ENCODE measurements around the gene CACNG7. TPM values are rescaled to one million over a fixed set of nuclear protein-coding genes. Genes with fewer than 3 reads are reported as not detected.

Gene CACNG7
- total RNA-seq, 1 experiment from 2014 or later = not detected

DNA sequence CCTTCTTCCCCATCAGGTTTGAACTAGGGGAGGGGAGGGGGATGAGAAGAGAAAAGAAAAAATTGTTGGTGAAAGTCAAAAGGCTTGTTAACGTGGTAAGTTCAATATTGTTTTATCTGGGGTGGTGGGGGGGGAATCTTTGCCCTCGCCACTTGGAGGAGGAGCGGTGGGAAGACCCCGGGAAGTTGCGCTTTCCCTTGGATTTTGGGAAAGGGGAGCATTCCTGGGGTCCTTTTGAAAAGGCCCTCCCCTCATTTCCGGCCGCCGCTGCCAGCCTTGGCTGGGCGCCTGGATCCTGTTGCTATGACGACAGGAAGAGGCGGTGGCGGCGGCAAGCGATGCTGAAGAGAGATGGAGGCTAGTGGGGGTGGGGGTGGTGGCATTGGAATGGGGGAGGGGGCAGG, 49.1 kb downstream of the CACNG7 start:
- no peak overlapping the region for H3K27ac ChIP-seq (ENCODE audit: low read length)
- H3K9me3 ChIP-seq (ENCODE audit: low read length) = no peaks in the 10 kb centered on the region
- no peak overlapping the region for H3K4me3 ChIP-seq (ENCODE audit: low read length)
- no peak overlapping the region for H2AFZ ChIP-seq (ENCODE audit: low read length)
- H3K9ac ChIP-seq (ENCODE audit: low read length) = no peak overlapping the region
- no peaks in the 10 kb centered on the region for H3K79me2 ChIP-seq (ENCODE audit: low read length)
- H3K9me2 ChIP-seq (replicated peaks; ENCODE audit: insufficient read depth, low read length) = no peaks in the 10 kb centered on the region
- no peaks in the 10 kb centered on the region for H3K27me3 ChIP-seq (ENCODE audit: low read length)
- no peak overlapping the region for H3K4me2 ChIP-seq (ENCODE audit: low read depth, low read length, poor library complexity, severe bottlenecking)
- H3K4me1 ChIP-seq (ENCODE audit: low read length) = no peaks in the 10 kb centered on the region
- no peak for DNase-seq
- no peaks in the 10 kb centered on the region for H3K36me3 ChIP-seq (ENCODE audit: insufficient read depth, low read length)
- H4K20me1 ChIP-seq (ENCODE audit: insufficient read depth, low read depth, low read length) = no peaks in the 10 kb centered on the region

DNA sequence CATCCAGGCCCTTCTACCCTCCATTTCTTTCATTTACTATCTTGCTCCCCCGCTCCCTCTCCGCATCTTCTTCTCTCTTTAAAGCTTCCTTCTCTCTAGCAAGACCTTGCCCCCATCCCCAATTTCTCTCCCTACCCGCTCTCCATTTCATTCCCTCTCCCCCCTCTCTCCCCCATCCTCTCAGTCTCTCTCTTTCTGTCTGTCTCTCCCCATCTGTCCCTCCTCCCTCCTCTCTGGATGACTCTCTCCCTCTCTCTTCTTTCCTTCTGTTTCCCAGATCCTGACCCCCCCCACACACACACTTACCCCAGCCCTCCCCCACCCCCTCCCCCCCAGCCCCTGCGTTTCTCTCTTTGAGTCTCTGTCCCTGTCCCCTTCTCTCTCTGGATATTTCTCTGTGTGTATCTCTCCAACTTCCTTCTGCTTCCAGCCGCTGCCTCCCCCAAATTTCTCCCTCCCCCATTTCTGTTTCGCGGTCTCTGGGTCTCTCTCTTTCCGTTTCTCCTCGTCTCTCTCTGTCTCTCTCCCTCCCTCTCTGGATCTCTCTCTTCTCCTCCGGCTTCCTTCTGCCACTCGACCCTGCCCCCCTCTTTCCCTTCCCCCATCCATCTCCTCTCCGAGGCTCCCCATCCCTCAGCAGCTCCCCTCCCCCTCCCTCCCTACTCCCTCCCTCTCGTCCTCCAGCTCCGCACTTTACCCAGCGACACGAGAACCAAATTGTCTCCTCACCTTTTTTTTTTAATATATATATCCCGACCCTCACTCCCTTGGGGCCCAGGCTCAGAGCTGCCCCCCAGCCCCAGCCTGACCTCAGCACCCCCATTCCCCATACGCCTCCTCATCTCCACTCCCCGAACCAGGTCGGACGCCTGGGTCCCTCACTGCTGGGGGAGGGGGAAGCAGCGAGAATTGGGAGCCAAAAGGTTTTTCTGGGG, 50.0 kb downstream of the CACNG7 start:
- Histone ChIP-seq H3K9ac (ENCODE audit: low read length) (no peak overlapping the region), H3K36me3 (ENCODE audit: insufficient read depth, low read length) (no peaks in the 10 kb centered on the region), H3K27me3 (ENCODE audit: low read length) (no peaks in the 10 kb centered on the region), H4K20me1 (ENCODE audit: insufficient read depth, low read depth, low read length) (no peaks in the 10 kb centered on the region), H3K4me1 (ENCODE audit: low read length) (no peaks in the 10 kb centered on the region), H3K9me2 (replicated peaks; ENCODE audit: insufficient read depth, low read length) (no peaks in the 10 kb centered on the region), H3K27ac (ENCODE audit: low read length) (no peak overlapping the region), H3K79me2 (ENCODE audit: low read length) (no peaks in the 10 kb centered on the region), H3K4me2 (ENCODE audit: low read depth, low read length, poor library complexity, severe bottlenecking) (no peak overlapping the region), H3K9me3 (ENCODE audit: low read length) (no peaks in the 10 kb centered on the region), H3K4me3 (ENCODE audit: low read length) (no peak overlapping the region), H2AFZ (ENCODE audit: low read length) (no peak overlapping the region)
- DNase-seq = no peak

DNA sequence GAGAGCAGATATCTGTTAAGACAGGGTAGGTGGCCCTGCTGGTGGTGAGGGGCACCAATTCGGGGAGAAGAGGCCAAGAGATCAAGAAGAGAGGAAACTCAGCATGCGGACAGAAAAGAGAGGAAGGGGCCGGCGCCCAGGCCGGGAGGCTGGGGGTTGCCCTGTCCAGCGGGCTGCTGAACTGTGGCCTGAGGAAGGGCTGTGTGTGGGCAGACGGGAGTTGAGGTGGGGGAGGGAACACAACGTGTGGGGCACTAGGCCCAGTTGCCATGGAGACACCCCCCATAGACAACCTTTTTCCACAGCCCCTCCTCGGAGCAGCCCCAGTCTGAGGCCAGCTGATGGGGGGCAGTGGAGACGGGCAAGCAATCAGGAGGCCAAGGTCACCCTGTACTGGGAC, 51.1 kb downstream of the CACNG7 start:
- Histone ChIP-seq H3K9ac (ENCODE audit: low read length) (no peak overlapping the region), H4K20me1 (ENCODE audit: insufficient read depth, low read depth, low read length) (no peaks in the 10 kb centered on the region), H3K4me2 (ENCODE audit: low read depth, low read length, poor library complexity, severe bottlenecking) (no peak overlapping the region), H3K9me3 (ENCODE audit: low read length) (no peaks in the 10 kb centered on the region), H3K4me1 (ENCODE audit: low read length) (no peaks in the 10 kb centered on the region), H3K27me3 (ENCODE audit: low read length) (no peaks in the 10 kb centered on the region), H3K27ac (ENCODE audit: low read length) (no peak overlapping the region), H3K79me2 (ENCODE audit: low read length) (no peaks in the 10 kb centered on the region), H3K4me3 (ENCODE audit: low read length) (no peak overlapping the region), H3K9me2 (replicated peaks; ENCODE audit: insufficient read depth, low read length) (no peaks in the 10 kb centered on the region), H2AFZ (ENCODE audit: low read length) (no peak overlapping the region), H3K36me3 (ENCODE audit: insufficient read depth, low read length) (no peaks in the 10 kb centered on the region)
- DNase-seq = no peak

DNA sequence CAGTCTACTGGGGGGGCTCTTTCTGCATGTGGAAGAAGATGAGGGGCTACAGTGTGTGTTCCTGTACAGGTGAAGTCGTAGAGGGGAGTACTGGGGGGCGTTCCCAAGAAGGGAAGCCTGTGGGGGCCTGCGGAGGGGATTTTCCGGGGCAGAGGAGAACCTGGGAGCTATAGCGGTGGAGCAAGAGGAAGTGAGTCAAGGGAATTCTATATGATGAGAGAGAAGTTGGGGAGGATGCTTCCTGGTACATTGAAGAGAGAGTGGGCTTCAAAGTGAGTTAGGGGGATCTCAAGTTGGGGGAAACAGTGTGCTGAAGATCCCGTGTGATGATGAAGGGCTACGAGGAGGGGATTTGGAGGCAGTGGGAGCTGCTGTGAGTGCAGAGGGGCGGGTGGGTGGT, 51.8 kb downstream of the CACNG7 start:
- Histone ChIP-seq H2AFZ (ENCODE audit: low read length) (no peak overlapping the region), H3K27me3 (ENCODE audit: low read length) (no peaks in the 10 kb centered on the region), H3K4me3 (ENCODE audit: low read length) (no peak overlapping the region), H3K9me3 (ENCODE audit: low read length) (no peaks in the 10 kb centered on the region), H4K20me1 (ENCODE audit: insufficient read depth, low read depth, low read length) (no peaks in the 10 kb centered on the region), H3K4me1 (ENCODE audit: low read length) (no peaks in the 10 kb centered on the region), H3K9me2 (replicated peaks; ENCODE audit: insufficient read depth, low read length) (no peaks in the 10 kb centered on the region), H3K27ac (ENCODE audit: low read length) (no peak overlapping the region), H3K79me2 (ENCODE audit: low read length) (no peaks in the 10 kb centered on the region), H3K4me2 (ENCODE audit: low read depth, low read length, poor library complexity, severe bottlenecking) (no peak overlapping the region), H3K36me3 (ENCODE audit: insufficient read depth, low read length) (no peaks in the 10 kb centered on the region), H3K9ac (ENCODE audit: low read length) (no peak overlapping the region)
- no peak for DNase-seq

DNA sequence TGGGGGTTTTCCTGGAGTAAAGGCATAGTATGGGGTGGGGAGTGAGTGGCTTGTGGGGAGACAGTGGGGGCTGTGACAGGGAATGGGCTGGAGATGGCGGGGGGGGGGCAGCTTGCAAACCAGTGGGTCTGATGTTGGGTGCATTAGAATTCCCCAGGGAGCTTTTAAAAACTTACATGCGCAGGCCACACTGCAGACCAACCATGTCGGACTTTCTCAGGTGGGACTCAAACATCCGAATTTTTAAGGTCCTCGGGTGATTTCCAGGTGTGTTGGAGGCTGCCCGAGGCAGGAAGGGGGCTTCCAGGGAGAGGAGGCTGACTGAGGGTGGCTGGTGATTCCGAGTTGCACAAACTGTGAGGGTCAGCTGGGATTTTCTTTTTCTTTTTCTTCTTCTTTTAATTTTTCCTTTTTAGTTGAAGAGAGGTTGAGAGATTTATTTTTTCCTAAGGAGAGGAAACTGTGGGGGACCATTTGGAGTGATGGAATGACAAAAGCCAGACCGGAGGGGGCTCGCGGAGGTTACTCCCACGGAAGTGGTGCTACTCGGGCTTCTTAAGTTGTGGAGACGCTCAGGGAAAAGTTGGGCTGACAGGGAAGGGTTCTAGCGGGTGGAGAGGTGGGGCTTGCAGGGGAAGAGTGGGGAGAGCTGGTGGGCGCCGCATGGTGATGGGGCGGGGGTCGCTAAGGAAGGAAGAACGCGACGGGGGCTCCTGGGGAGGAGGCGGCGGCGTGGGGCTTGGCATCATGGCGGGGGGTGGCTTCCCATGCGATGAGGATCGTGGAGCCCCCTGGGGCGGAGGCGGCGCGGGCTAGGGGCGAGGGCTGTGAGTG, 52.7 kb downstream of the CACNG7 start:
- Histone ChIP-seq H3K27me3 (ENCODE audit: low read length) (no peaks in the 10 kb centered on the region), H2AFZ (ENCODE audit: low read length) (no peak overlapping the region), H3K9me3 (ENCODE audit: low read length) (no peaks in the 10 kb centered on the region), H3K4me3 (ENCODE audit: low read length) (no peak overlapping the region), H3K4me2 (ENCODE audit: low read depth, low read length, poor library complexity, severe bottlenecking) (no peak overlapping the region), H3K27ac (ENCODE audit: low read length) (no peak overlapping the region), H3K4me1 (ENCODE audit: low read length) (no peaks in the 10 kb centered on the region), H3K79me2 (ENCODE audit: low read length) (no peaks in the 10 kb centered on the region), H3K9me2 (replicated peaks; ENCODE audit: insufficient read depth, low read length) (no peaks in the 10 kb centered on the region), H3K36me3 (ENCODE audit: insufficient read depth, low read length) (no peaks in the 10 kb centered on the region), H3K9ac (ENCODE audit: low read length) (no peak overlapping the region), H4K20me1 (ENCODE audit: insufficient read depth, low read depth, low read length) (no peaks in the 10 kb centered on the region)
- no peak for DNase-seq

DNA sequence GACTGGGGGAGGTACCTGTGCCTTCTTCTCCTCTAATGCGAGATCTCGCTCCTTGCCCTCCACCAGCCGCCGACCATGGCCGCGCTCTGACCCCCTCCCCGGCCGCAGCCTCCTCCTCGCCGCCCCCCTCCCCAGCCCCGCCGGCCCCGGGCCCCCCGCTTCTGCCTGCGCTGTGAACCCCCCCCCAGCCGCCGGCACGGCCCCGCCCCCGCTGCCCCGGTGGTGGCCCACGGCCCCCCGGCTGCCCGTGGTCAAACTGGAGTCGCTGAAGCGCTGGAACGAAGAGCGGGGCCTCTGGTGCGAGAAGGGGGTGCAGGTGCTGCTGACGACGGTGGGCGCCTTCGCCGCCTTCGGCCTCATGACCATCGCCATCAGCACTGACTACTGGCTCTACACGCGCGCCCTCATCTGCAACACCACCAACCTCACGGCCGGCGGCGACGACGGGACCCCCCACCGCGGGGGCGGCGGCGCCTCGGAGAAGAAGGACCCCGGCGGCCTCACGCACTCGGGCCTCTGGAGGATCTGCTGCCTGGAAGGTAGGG, 53.9 kb downstream of the CACNG7 start, which contains the start of gene CACNG8:
Gene CACNG8 (plus strand): TSS at position 51 of the 545 bp plus-strand sequence.
- Histone ChIP-seq H2AFZ (ENCODE audit: low read length) (no peak within 1 kb of the TSS), H3K27me3 (ENCODE audit: low read length) (no peaks in the 10 kb centered on the region), H3K4me1 (ENCODE audit: low read length) (no peaks in the 10 kb centered on the region), H4K20me1 (ENCODE audit: insufficient read depth, low read depth, low read length) (no peaks in the 10 kb centered on the region), H3K9ac (ENCODE audit: low read length) (no peak within 1 kb of the TSS), H3K4me2 (ENCODE audit: low read depth, low read length, poor library complexity, severe bottlenecking) (no peak within 1 kb of the TSS), H3K79me2 (ENCODE audit: low read length) (no peaks in the 10 kb centered on the region), H3K9me3 (ENCODE audit: low read length) (no peaks in the 10 kb centered on the region), H3K9me2 (replicated peaks; ENCODE audit: insufficient read depth, low read length) (no peaks in the 10 kb centered on the region), H3K36me3 (ENCODE audit: insufficient read depth, low read length) (no peaks in the 10 kb centered on the region), H3K27ac (ENCODE audit: low read length) (no peak within 1 kb of the TSS), H3K4me3 (ENCODE audit: low read length) (no peak within 1 kb of the TSS)
- DNase-seq = no peak

DNA sequence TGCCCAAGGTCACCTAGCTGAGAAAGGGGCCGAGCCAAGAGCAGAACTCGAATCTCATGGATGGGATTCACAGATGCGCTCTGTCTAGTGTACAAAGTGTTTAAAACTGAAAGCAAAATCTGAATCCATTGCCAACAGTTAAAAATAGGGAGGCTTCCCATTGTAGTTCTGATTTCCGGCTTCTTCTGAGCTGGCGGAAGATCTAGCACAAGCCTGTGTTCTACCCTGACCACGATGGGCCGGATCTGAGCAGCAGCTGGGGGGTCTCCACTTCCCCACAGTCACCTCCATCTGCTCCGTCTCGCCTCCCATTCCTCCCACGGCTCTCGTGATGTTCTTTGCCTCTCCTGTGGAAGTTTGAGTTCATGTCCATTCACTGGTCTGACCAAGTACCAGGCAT, 56.0 kb downstream of the CACNG7 start:
- Histone ChIP-seq H3K9ac (ENCODE audit: low read length) (no peak overlapping the region), H3K9me2 (replicated peaks; ENCODE audit: insufficient read depth, low read length) (no peaks in the 10 kb centered on the region), H3K4me3 (ENCODE audit: low read length) (no peak overlapping the region), H3K27me3 (ENCODE audit: low read length) (no peaks in the 10 kb centered on the region), H3K4me2 (ENCODE audit: low read depth, low read length, poor library complexity, severe bottlenecking) (no peak overlapping the region), H4K20me1 (ENCODE audit: insufficient read depth, low read depth, low read length) (no peaks in the 10 kb centered on the region), H3K9me3 (ENCODE audit: low read length) (no peaks in the 10 kb centered on the region), H3K36me3 (ENCODE audit: insufficient read depth, low read length) (no peaks in the 10 kb centered on the region), H3K27ac (ENCODE audit: low read length) (no peak overlapping the region), H3K4me1 (ENCODE audit: low read length) (no peaks in the 10 kb centered on the region), H2AFZ (ENCODE audit: low read length) (no peak overlapping the region), H3K79me2 (ENCODE audit: low read length) (no peaks in the 10 kb centered on the region)
- no peak for DNase-seq

DNA sequence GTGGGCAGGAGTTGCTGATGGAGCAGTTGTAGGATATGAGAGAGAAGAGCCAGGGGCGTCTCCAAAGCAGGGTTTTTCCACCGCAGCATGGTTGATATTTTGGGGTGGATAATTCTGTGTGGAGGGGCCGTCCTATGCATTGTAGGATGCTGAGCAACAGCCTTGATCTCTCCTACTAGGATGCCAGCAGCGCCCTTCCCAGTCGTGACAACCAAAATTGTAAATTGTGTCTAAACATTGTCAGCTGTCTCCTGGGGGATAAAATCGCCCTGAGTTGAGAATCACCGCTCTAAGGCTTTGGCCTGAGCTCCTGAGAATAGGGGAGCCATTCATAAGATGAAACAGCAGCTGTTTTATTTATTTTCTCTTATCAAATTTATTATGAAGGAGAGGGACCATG, 57.9 kb downstream of the CACNG7 start:
- Histone ChIP-seq H3K9ac (ENCODE audit: low read length) (no peak overlapping the region), H3K9me3 (ENCODE audit: low read length) (no peaks in the 10 kb centered on the region), H2AFZ (ENCODE audit: low read length) (no peak overlapping the region), H4K20me1 (ENCODE audit: insufficient read depth, low read depth, low read length) (no peaks in the 10 kb centered on the region), H3K4me3 (ENCODE audit: low read length) (no peak overlapping the region), H3K79me2 (ENCODE audit: low read length) (no peaks in the 10 kb centered on the region), H3K27ac (ENCODE audit: low read length) (no peak overlapping the region), H3K4me2 (ENCODE audit: low read depth, low read length, poor library complexity, severe bottlenecking) (no peak overlapping the region), H3K27me3 (ENCODE audit: low read length) (no peaks in the 10 kb centered on the region), H3K36me3 (ENCODE audit: insufficient read depth, low read length) (no peaks in the 10 kb centered on the region), H3K4me1 (ENCODE audit: low read length) (no peaks in the 10 kb centered on the region), H3K9me2 (replicated peaks; ENCODE audit: insufficient read depth, low read length) (no peaks in the 10 kb centered on the region)
- DNase-seq = no peak

Data from Karpas-422 (cell line).